Measurements from ENCODE around the gene SWSAP1. TPM values are rescaled to one million over a fixed set of nuclear protein-coding genes. Genes with fewer than 3 reads are reported as not detected.

The SWSAP1 gene
- total RNA-seq, 1 donor from 2014 or later = 5.1 TPM

- intact Hi-C loops (cut with micrococcal nuclease) = loop anchor here (1.0 kb wide), 1 partner anchor 28 kb away; the partner anchor contains the start of genes CCDC159 and TMEM205
- H3K27me3 Mint-ChIP-seq = no peaks in the 10 kb centered on the region
- no peak overlapping the region for H3K4me3 Mint-ChIP-seq
- peaks cover 18% of the 10 kb centered on the region for H3K4me1 Mint-ChIP-seq
- H3K36me3 Mint-ChIP-seq (ENCODE audit: low read depth) = peaks cover 22% of the 10 kb centered on the region
- no peak overlapping the region for H3K27ac Mint-ChIP-seq
- no peak for TF ChIP-seq CTCF (IDR thresholded peaks at IDR 0.05)
- POLR2A ChIA-PET = interaction anchor here (0.5 to 3.5 kb wide), 28 partner anchors 10 to 1123 kb away, joined by 3 to 65 read pairs (median 6); partner anchors contain the start of genes CCDC159, ECSIT, ELAVL3 and EPOR
- CTCF ChIA-PET = interaction anchor here (1.7 to 2.9 kb wide), 2 partner anchors 10 to 109 kb away, joined by 8 to 16 read pairs; partner anchors contain the start of gene EPOR
- DNase-seq = no peak
- no peak for ATAC-seq (ENCODE audit: low read depth)
- H3K9me3 Mint-ChIP-seq = no peaks in the 10 kb centered on the region
Measured at GRCh38 chr19:11373885-11374432, 507 bp upstream of the SWSAP1 start.

DNA sequence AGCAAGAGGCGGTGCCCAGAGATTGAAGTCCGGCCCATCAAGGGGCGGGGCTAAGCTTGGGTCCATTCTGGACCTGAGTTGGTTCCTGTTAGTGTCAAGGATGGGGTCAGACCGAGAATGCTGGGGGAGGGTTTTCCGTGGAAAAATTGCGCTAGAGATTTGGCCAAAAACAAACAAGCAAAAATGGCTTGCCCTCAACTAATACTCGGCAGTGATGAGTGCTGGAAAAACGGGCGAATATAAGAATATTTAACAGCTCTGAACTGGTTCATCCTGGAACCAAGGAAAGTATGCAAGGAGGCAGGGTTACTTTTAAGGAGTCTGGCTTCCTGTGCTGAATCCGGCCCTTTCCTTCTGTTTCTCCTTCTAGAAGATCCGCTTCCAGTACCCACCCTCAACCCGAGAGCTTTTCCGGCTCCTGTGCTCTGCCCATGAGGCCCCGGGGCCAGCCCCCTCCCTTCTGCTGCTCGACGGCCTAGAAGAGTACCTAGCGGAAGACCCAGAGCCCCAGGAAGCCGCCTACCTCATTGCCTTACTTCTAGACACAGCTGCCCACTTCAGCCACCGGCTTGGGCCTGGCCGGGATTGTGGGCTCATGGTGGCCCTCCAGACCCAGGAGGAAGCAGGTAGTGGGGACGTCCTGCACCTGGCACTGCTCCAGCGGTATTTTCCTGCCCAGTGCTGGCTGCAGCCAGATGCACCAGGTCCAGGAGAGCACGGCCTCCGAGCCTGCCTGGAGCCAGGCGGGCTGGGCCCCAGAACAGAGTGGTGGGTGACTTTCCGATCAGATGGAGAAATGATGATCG lies 880 bp downstream of the SWSAP1 start:
- POLR2A ChIA-PET = interaction anchor here (0.5 to 3.5 kb wide), 39 partner anchors 8 to 1582 kb away, joined by 3 to 65 read pairs (median 4); partner anchors contain the start of genes CCDC159, ECSIT, ELAVL3 and EPOR
- H3K9me3 Mint-ChIP-seq = no peaks in the 10 kb centered on the region
- peak; percentile 23 for ATAC-seq (ENCODE audit: low read depth)

GRCh38 chr19:11377237-11377636 lies 2.8 kb downstream of the SWSAP1 start:
- Mint-ChIP-seq H3K9me3 (no peaks in the 10 kb centered on the region), H3K27ac (peak overlapping the region; percentile 72), H3K36me3 (ENCODE audit: low read depth) (peaks cover 8% of the 10 kb centered on the region), H3K4me3 (peak overlapping the region; percentile 54), H3K4me1 (peaks cover 37% of the 10 kb centered on the region), H3K27me3 (no peaks in the 10 kb centered on the region)
- ChIA-PET POLR2A (interaction anchor here (0.7 to 3.5 kb wide), 5 partner anchors 31 to 1390 kb away, joined by 3 to 35 read pairs (median 3); partner anchors contain the start of genes CCDC159, ODAD3, PRKCSH and TMEM205), CTCF (interaction anchor here (0.6 to 1.6 kb wide), 4 partner anchors 106 to 812 kb away, joined by 3 to 8 read pairs (median 3); no protein-coding TSS in a partner anchor)
- intact Hi-C loops (cut with micrococcal nuclease) = loop anchor here (1.0 kb wide), 1 partner anchor 22 kb away; the partner anchor contains the start of gene PLPPR2
- ATAC-seq (ENCODE audit: low read depth) (no peak), DNase-seq (no peak)
- TF ChIP-seq CTCF (IDR thresholded peaks at IDR 0.05) = no peak

More for the DNA sequence above, 880 bp downstream of the SWSAP1 start:
- Mint-ChIP-seq H3K27ac (no peak overlapping the region), H3K4me3 (no peak overlapping the region), H3K27me3 (no peaks in the 10 kb centered on the region), H3K4me1 (peaks cover 22% of the 10 kb centered on the region), H3K36me3 (ENCODE audit: low read depth) (peaks cover 16% of the 10 kb centered on the region)
- TF ChIP-seq CTCF (IDR thresholded peaks at IDR 0.05) = no peak
- intact Hi-C loops (cut with micrococcal nuclease) = loop anchor here (1.0 kb wide), 3 partner anchors 8 to 60 kb away; partner anchors contain the start of genes ODAD3 and PRKCSH
- CTCF ChIA-PET = interaction anchor here (0.6 to 2.9 kb wide), 7 partner anchors 8 to 184 kb away, joined by 3 to 16 read pairs (median 4); partner anchors contain the start of genes CCDC159, ECSIT, ELOF1 and EPOR
- DNase-seq = peak; percentile 46

- H3K27me3 Mint-ChIP-seq = no peaks in the 10 kb centered on the region
- peaks cover 8% of the 10 kb centered on the region for H3K36me3 Mint-ChIP-seq (ENCODE audit: low read depth)
- ATAC-seq (ENCODE audit: low read depth) = no peak
- ChIA-PET CTCF (interaction anchor here (1.4 to 1.6 kb wide), 2 partner anchors 105 to 134 kb away, joined by 3 to 8 read pairs; no protein-coding TSS in a partner anchor), POLR2A (interaction anchor here (1.2 kb wide), 1 partner anchor 105 kb away, joined by 3 read pairs; no protein-coding TSS in a partner anchor)
- no peak overlapping the region for H3K27ac Mint-ChIP-seq
- no peak for DNase-seq
- H3K4me1 Mint-ChIP-seq = peaks cover 40% of the 10 kb centered on the region
- intact Hi-C loops (cut with micrococcal nuclease) = loop anchor here (1.0 kb wide), 1 partner anchor 22 kb away; the partner anchor contains the start of gene PLPPR2
- H3K4me3 Mint-ChIP-seq = no peak overlapping the region
- TF ChIP-seq CTCF (IDR thresholded peaks at IDR 0.05) = no peak
- no peaks in the 10 kb centered on the region for H3K9me3 Mint-ChIP-seq
Measured at GRCh38 chr19:11377756-11378155, 3.3 kb downstream of the SWSAP1 start.

Measured in activated B cell treated with CpG ODN at 0.5 μM for 24 hours (primary cell).